HG03354 (cell line): ENCODE data around the gene SLC39A1.
"Not testable (repeated sequence)": the region's sequence is repeated elsewhere in the genome, so short reads cannot be mapped to it uniquely, and the experiment has no call there.

Experiments used
- ATAC-seq: cut with Tn5 transposase; IDR thresholded peaks from one replicate; pipeline ENCODE4 v1.9.1; 2021; ENCODE audit warnings: mild to moderate bottlenecking; ENCODE audit not compliant: unreplicated experiment, poor library complexity, severe bottlenecking

Gene SLC39A1

DNA sequence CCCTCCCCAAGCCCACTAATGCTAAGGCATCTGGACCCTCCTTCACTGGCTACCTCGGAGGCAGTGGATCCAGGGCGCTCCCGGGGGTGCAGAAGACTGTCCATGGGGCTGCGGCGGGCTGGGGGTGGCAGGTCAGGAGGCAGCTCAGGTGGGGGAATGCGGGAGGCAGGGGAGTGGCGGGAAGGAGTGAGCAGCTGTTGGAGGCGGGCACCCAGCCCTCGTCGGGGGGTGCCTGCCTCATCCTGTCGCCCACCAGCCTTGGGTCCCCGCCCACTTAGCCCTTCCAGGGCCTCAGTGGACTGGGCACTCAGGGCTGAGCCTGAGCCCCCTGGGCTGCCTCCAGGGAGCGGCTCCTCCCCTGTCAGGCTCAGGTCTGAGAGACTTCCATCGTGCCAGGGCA lies 29.9 kb downstream of the SLC39A1 start:
- ATAC-seq, result no peak

DNA sequence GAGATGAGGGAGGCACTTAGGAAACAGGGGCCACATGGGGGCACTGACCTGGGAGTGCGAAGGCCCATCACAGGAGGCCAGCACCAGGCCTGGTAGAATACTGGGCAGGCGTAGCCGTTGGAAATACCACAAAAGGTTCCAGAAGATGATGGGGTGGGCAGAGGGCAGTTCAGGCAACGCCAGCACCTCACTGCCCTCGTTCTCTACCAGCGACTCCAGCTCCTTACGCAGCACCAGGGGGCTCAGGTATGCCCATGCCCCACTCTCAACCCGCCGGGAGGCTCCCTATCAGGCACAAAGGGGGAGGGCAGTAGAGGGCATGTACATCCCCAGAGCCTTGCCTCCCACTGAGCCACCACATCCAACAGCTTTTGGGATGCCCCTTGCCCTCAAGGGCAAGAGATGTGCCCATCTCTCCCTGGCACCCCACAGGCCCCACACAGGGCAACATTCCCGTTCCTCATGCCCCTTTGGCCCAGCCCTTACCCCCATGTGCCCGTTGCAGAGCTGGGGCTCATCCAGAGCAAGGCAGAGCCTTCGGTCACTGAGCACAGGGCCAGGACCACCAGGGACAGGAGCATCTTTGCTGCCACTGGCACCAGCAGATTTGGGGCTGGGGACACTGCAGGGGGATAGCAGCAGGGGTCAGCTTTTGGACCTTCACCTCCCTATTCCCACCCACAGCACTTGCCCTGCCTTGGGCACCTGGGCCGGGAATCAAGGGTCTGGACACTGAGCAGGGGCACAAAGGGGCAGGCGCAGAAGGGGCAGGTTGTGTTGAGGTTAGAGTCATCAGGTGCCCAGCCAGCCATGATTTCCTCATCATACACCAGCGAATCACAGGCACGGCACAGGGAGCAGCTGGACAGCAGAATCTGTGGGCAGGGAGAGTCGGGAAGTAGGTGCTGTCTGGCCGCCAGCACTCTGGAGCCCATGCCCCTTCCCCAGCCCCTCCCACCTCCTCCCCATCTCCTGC lies 30.9 kb downstream of the SLC39A1 start:
- ATAC-seq, result no peak

DNA sequence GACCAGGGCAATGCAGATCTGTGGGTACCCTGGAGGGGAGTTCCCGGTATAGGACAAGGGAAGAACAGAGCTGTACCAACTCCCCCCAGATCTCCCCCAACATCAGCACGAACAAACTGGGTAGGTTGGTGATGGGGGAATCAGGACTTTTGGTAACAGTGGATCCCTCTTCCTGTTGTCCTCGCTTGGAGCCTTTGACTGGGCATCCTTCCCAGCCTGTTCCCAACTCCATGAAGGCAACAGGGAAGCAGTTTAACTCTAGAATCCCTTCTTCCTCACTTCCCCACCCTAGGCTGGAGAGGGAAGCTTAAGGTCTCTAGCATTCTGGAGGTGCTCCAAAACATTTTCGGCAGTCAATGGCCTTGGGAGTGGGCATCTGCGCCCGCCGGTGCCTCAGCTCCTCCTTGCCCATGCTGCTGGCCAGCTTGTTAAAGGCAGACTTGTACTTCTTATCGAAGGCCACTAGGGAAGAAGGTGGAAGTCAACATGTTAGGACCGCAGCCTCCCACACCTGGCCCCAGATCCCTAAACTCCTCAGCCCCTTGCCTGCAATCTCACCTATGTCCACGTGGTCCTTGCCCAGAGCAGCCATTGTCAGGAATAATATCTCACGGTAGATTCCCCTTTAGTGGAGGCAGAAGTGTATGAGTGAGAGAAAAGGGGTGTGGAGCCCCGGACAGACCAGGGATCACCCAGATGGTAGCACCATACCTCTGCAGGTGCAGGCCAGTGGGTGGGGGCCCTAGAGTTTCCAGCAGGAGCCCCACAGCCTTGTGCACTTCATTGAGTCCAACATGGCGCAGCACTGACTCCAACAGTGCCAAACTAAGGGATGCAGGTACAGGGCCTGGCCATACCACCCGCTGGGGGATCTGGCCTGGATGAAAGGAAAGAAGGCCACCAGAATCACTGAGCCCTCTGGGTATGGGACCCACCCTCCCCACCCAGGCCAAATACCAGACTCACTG lies 33.1 kb downstream of the SLC39A1 start:
- ATAC-seq, result no peak

DNA sequence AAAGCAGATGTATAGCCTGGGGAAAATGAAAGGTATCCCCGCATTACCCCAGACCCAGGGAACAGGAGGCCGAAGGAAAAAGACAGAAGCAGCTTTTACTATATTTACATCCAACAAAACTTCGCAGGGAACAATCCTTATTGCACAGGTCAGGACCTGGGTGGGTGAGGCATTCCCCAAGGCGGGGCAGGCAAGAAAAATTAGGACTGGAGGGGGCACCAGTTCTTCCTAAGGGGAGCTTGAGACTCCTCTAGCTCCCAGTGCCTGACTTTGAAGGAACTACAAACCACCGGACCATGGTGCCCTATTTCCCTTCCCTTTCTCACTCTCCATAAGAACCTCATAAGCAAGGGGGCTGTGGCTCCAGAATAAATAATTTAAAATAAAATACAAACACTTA lies 33.9 kb downstream of the SLC39A1 start:
- ATAC-seq, result no peak

DNA sequence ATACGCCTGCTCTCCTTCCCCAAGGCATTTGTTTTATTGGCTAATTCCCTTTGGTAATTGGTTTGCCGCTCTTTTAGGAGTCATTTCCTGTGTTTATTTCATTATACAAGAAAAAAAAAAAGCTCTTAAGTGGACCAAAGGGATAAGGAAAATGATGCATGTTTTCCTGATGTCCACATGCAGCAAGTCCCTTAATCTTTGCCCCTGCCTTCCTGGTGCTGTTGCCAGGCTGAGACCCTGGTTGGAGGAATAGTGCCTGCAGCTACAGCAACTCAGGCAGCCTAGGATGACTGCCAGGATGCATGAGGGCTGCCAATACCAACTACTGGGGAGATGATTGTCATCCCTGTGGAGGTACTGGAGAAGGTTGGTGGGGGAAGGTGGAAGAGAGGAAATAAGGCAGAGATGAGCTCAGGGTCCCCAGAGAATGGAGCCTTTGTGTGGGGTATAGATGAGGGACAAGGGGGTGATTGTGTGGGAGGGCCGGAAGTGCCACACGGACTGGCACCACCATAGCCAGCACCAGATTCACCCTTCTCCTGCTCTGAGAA lies 34.5 kb downstream of the SLC39A1 start:
- no peak for ATAC-seq

DNA sequence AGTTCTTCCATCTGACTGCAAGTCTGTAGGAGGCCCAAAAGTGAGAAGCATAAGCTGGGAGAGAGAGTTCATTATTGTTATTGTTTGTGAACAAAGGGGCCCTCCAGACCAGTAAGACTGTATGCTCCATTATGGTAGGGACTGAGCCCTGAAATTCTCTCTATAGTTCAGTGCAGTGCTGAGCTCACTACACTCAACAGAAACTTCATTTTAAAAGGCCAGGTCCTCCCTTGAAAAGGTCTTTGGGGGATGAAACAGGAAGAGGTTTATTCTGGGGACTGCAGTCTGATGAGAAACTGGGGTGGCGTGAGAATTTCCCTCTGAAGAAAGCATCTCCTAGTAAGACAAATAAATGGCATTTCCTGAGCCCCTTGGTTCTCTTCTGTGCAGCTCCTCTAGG lies 35.1 kb downstream of the SLC39A1 start:
- no peak for ATAC-seq

DNA sequence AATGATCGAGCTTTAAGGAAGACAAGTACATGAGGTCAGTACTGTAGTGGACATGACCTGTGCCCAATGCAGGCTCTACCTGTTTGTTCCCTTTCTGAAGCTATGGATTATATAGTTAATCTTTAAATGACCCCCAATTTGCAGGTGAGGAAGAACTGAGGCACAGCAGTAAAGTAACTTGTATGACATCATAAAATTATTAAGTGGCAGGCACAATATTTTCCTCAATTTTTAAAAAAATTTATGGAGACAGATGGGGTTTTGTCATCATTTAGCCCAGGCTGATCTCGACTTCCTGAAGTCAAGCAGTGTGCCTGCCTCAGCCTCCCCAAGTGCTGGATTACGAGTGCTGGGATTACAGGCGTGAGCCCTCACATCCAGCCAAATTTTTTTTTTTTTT lies 36.9 kb downstream of the SLC39A1 start:
- ATAC-seq, result no peak

DNA sequence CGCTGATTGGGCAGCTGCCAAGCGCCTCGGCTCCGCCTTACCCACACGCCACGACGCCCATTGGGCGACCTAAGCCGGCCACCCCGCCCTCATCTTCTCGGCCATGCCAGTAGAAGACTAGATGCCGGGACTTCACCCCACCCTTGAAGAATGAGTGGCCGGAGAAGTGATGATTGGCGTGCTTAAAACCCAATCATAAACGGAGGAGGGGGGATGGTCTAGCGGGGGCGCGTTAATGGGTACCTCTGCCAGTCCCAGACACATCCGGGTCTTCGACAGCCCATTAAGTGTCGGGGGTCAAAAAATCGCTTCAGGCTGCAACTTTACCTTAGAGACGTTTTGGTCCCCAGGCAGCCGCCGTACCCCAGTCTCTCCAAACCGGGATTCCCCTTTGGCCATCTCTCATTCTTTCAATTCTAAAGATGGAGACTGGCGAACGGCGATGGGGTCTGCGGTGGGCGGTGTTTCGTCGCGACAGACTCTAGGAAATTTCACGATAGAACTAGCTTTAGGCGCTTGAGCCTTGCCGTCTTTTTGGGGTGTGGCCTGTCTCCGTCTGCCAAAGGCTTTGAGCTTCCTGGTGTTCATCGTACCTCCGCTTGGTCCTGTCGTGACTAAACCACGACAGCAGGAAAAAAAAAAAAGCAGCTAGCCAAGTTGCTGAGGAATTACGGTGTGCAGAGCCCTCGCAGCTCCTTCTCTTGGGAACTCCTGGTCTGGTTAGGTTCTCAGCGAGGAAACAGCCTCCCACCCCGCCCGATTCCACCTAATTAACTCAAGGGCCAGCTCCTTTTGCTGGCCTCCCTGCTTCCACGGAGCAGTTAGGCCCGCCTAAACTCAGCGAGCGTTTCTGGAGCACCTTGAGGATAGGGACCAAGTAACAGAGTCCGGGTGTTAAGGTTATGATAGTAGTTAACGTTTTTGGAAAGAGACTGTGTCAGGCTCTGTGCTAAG lies 40.1 kb downstream of the SLC39A1 start, which contains the start of gene GATAD2B:
TSS of gene GATAD2B (minus strand) at position 1 of the 954 bp plus-strand sequence. CDS start 94,625 bp downstream, outside the sequence.
- peak; percentile 95 for ATAC-seq

DNA sequence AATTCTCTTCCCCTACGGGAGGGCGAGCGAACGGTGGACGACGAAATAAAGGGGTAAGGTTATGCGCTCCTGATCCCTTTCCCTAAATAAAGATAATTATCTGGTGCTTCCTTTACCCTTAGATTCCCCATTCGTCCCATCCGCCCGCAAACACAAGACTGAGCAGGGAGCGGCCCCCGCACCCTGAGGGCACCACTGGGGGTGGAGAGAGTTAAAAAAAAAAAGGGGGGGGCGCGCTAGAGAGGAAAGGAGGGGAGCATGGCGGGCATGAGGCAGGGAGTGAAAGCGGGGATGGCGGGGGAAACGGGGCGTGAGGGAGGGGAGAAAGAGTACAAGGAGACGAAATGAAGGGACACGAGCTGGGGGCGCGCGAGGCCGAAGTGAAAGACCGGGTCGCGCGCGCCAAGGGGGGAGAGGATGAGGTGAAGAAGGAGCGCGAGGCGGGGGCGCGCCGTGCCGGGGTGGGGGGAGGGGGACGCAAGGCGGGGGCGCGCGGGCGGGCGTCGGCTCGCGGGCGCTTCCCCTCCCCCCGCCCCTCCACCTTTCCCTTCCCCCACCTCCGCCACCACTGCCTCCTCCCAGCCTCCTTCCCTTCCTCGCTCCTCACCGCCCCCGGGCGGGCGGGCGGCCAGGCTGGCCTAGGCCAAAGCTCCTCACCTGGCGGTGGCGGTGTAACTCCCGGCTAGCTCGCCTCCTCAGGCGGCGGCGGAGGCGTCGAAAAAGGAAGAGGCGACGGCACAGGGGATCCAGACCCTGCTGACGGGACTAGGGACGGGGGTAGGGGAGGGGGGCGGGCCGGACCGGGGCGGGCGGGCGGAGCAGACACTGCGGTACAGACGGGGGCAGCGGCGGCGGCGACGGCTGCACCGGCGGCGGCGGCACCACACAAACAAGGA lies 41.0 kb downstream of the SLC39A1 start:
- ATAC-seq, result peak; percentile 39

DNA sequence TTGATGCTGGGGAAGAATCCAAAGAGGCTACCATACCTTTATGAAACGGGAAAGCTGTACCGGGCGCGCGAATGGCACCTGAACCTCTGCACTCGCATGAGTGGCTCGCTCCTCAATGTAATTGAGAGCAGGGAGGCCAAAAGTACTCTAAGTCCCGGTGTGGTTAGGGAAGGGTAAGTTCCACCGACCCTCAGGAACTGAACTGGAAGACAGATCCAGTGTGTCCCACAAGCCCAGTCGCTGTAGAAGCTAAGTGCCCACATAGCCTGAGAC lies 41.6 kb downstream of the SLC39A1 start:
- ATAC-seq, result no peak

DNA sequence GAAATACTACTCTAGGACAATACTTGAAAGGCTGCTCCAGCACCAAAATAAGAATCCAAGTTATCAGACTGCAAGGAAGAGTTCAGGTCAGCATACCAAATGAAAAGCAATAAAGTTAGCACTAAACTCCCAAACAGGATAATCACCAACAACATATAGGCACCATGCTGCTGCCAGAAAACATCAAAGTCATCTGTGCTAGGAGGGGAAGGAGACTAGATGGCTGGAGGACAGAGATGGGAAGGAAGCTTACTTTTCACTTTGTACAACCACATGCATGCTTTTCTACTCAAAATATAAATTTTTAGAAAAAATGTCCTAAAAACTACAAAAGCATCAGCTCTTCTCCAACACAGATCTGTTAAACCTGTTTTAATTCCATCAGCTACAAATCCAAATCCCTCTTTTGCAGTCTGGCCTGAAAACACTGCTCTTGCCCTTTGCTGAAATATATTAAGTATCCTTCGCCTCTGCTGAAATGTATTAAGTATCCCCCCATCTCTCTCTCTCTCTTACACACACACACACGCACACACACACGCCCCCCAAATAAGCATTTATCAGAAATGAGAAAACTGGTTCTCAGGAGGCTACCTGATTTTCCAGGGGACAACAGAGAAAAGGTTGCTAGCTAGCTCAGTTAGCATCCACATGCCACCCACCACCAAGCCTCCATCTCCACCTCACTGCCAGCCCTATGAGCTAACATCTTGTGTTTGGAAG lies 42.1 kb downstream of the SLC39A1 start:
- no peak for ATAC-seq

DNA sequence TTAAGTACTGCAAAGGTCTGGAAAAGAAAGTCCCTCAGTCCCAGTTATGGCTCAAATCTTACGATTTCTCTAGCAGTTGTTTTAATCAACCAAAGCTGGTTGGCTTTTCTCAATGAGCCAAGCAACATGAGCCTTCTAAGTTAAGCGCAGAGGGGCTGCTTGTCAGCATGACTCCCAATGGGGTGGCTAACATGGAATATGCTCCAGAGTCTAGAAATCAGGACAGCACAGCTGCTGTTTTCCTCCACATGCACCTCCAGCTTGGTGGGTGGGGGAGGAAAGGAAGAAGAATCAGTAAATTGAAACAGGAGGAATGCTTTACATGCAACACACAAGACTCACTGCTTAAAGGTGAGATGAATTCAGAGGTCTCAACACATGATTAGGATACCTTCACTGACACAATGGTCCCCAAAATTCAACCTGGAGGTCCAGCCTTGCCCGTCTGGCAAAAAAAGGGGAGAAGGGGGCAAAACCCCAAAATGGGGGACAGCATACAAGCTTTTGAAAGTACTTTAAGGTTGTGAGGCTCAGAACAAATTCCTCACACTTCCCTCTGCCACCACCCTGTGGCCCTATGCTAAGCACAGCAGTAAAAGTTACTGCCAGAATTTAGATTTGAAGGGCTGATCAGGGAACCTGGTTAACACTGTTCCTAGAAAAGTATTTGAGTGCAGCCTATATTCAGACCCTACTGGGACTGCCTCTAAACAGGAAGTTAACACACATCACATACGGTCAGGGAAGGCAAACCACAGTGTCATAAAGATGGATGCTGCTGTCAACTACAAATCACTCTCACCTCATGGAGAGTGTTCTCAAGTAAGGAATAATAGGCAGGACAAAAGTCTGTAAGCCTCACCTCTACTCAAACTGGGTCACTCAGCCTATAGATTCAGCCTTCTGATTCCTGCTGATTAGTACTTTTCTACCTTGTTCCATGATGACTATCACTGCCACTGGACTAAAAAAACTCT lies 43.2 kb downstream of the SLC39A1 start:
- ATAC-seq, result no peak

DNA sequence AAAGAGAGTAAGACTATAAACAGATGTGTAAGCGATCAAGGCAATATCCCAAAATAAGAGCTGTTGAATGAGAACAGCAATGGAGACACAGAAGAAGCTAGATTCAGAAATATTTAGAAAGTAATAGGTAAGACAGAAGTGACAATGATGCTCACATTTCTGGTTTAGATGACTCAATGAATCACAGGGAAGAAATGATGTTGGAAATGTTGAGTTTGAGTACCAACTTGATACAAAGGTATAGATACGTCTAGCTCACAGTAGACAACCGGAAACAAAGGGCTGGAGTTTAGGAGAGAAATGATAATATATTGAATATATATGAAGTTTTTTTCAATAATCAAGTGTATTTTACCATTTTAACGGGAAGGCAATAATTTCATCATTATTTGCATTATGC lies 47.0 kb downstream of the SLC39A1 start:
- ATAC-seq, result no peak

DNA sequence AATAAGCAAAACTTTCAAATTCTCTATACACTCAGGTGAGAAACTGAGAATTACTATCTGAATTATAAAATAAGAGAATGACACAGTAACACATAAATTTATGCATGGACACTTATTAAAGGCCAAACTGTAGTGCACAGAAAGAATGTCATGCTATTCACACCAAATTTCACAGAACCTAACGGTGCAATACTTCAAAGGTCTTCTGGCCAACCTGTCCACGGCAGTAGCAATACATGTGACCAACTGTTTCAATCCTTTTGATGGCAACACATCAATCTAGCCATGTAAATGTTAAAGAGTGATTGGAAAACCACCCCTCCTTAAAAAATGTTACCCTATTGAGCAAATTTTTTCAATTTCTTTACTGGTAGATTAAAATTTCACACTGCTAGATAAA lies 51.0 kb downstream of the SLC39A1 start:
- ATAC-seq, result no peak

DNA sequence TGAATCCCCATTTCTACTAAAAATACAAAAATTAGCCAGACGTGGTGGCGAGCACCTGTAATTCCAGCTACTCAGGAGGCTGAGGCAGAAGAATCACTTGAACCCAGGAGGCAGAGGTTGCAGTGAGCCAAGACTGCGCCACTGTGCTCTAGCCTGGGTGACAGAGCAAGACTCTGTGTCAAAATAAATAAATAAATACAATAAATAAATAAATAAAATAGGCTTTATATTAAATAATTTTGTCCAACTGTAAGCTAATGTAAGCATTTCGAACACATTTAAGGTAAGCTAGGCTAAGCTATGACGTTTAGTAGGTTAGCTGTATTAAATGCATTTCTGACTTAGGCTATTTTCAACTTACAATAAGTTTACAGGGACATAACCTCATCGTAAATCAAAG lies 52.8 kb downstream of the SLC39A1 start:
- not testable (repeated sequence) for ATAC-seq
